Activated CD8-positive, alpha-beta memory T cell treated with anti-CD3 and anti-CD28 coated beads, Interleukin-2, amount 50 U/mL, for 1 hour (primary cell): ENCODE results near the gene CDH11.

Experiments used
- DNase-seq: peaks from one replicate; pipeline ENCODE4 v3.0.0-alpha.2; 2020; ENCODE audit errors: extremely low read depth

The CDH11 gene

DNA sequence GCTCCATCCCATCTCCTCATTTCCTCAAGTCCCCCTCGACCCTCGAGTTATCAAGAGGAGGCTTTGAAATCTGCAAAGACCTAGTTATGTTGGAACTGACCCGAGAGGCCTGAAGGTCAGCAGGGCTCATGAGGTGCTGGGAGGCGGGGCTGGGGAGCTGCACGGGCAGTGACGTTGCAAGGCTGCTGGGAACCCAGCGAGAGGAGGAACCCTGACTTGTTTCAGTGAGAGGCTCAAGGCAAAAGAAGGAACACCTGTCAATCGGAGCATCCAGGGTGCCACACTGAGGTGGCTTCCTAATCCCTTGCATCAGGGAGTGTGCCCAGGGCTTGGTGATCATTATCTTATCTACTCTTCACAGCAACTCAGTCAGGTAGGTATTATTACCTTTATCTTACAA lies 86.9 kb downstream of the CDH11 start:
- no peak for DNase-seq

DNA sequence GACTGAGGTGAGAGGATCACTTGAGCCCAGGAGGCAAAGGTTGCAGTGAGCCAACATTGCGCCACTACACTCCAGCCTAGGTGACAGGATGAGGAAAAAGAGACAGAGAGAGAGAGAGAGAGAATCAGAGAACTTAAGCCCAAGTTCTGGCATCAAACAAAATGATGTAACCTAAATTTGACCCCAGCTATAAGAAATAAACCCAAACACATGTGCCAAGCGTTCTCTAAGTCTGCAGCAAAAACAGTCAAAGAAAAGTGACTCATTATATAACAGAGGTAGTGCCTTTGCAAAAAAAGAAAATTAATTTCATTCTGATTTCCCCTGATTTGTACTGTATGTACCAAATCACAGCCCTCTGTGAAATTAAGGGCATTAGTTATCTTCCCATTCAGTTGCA lies 89.5 kb downstream of the CDH11 start:
- DNase-seq: no peak

DNA sequence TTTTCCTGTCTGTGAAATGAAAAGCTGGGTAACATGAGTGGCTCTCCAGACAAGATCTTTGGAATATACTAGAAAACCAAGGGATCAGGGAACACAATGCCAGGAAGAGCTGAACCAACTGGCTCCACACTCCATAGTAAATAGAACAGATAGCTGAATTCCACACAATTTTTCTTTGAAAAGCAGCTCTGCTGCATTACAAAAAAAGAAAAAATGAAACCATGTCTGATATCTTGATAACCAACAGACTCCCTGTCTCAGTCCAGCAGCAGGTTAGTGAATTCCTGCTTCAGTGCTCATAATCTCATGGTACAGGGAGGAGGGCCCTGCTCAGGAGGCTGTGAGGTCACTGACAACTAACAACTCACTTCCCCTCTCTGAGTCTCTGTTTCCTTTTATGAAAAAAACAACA lies 97.1 kb downstream of the CDH11 start:
- no peak for DNase-seq

DNA sequence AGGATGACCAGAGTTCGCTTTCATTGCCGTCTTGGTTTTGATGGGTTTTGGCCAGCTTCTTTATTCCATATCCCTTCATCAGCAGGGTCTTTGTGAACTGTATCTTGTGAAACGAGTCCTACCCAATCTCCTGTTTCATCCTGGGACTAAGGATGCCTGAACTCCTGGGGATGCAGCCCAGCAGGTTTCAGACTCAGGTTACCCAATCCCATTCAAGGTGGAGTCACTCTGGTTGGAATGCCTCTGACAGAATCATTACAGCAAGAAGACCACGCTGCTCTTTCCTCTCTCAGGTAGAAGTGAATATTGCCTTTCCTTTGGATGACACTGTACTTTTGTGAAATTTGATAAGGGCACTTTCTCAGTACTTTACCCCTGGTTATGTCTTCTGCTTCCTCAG lies 98.1 kb downstream of the CDH11 start:
- DNase-seq: no peak

DNA sequence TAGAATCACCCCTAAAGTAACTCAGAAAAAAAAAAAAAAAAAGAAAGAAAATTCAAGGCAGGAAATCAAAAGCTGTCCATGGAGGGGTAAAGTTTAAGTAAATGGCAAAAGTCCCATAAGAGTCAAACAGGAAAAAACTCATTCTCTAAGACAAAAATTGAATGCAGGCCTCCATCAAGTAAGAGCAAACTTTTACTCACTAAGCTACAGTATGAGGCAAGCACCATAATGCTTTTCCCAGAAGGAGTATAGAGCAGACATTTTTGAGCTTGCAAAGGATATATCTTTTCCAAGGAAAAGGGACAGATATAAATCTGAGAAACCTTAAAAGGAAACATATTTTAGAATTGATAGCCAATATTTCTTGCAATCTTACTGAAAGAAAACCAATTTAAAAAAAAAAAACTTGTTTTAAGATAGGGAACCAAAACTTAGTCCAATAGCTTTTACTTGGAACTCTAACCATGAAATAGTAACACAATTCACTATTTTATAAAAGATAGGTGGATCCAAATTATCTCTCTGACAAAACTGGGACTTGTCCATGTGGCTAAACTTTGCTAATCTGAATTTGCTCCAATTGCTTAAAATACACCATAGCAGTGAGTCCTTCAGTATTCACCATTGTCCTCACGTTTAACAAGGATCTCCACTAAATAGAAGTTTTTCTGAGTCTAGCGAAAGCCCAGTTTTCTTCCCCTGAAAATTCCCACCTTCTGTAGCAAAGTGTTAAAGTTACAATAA lies 99.8 kb downstream of the CDH11 start:
- DNase-seq: no peak

DNA sequence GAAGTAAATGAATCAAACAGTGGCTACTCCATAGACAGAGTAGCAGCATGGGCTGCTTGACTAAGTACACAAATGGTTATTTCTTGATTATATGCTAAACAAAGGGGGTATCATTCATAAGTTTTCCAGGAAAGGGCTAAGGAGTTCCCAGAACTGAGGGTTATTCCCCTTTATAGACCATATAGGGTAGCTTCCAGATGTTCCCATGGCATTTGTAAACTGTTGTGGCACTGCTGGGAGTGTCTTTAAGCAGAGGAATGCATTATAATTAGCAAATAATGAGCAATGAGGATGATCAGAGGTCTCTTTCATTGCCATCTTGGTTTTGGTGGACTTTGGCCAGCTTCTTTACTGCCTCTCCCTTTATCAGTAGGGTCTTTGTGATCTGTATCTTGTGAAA lies 105.1 kb downstream of the CDH11 start:
- no peak for DNase-seq

DNA sequence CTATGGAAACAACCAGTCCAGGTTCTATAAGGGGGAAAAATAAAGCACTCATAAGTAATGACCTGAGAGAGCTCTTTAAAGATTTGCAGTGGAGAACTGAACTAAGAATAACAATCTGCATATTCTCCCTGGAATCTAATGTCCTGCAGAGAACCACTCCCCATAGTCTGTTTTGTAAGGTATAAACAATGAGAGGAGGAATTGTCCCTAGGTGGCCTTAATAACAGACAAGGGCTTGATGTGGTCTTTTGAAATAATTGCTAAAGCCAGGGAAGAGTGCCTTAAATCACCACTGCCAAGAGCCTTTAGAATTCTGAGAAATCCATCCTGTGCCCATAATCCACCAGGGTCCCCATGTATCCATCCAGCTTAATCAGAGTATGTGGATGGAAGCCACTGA lies 106.3 kb downstream of the CDH11 start:
- DNase-seq: no peak

DNA sequence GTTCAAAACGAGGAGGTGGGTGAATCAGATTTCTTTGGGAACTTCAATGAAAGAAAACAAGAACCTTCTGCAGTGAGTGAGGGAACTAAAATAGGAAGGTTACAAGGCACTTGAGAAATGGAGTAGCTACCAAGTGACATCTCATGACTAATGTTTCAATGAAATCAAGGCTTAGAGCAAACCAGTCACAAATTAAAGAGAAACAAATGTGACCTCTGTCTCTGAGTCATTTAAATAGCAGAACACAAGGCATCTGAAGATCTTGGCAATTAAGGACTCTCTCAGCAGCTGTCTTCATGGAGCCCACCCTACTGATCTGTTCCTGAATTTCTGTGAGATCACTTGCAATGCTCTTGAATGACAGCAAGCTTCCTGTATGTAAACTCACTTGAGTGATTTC lies 109.5 kb downstream of the CDH11 start:
- DNase-seq: no peak

DNA sequence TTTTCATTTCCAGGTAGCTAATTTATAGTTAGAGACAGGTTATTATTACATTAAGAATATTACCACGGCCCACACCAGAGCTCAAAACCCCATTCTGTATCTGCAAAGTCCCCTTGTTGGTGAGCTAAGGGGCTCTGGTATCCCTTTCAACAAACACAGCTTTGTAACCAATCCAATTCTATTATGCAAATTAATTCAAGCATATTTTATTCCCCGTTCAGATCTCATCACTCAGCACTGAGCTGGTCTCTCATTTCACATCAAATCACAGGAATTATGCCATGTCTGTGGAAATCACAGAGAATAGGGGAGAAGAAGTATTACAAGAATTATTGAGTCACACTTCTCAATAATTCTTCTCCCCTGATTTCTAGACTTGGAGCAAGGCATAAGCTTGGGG lies 111.7 kb downstream of the CDH11 start:
- DNase-seq: no peak

DNA sequence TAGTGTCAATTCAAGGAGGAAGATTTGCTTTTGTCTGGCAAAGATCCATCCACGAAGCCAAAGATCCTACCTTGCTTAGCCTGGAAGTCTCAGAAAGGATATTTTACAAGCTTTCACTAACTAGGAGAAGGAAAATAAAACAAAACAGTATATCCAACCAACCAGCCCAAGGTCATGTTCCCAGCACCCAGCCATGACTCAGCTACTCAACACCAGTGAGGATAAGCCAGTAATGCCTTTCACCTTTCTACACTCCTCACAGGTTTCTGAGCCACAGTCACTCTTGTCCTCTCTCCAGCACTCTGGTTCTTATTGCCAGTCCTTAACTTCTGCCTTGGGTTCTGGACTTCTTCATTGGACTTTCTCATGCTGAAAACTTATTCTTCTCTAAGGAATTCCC lies 116.2 kb downstream of the CDH11 start:
- no peak for DNase-seq

DNA sequence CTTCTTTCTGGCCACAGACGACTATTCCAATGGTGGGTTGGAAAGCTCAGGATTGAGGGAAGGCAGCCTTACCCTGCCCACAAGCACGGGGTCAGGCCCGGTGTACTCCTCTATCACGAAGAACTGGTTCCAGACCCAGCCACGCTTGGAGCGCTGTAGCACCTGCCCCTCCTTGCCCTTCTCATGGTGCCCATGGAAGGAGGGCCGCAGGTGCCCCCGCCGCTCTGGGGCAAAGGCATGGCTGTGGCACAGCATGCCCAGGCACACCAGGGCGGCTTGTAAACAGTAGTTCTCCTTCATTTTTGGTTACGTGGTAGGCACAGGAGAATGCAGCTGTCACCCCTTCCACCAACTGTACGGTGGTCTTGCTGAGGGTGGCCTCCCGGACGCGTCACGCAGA lies 117.3 kb downstream of the CDH11 start:
- DNase-seq: no peak

DNA sequence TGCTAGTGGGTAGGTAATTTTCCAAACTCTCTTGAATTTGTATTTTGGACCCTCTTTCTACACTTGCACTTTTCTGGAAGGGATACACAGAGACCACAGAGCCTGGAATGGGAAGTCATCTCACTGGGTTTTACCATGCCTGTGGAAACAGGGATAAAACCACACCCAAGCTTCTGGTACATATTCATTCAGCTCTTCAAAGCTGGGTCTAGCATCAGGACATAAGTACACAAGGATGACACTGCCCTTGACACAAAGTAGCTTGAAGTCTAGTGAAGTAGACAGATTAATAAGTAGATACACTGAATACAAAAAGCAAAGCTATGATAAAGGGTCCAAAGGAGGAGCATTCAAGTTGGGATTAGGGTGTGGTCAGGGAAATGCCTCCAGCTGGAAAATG lies 118.2 kb downstream of the CDH11 start:
- no peak for DNase-seq

DNA sequence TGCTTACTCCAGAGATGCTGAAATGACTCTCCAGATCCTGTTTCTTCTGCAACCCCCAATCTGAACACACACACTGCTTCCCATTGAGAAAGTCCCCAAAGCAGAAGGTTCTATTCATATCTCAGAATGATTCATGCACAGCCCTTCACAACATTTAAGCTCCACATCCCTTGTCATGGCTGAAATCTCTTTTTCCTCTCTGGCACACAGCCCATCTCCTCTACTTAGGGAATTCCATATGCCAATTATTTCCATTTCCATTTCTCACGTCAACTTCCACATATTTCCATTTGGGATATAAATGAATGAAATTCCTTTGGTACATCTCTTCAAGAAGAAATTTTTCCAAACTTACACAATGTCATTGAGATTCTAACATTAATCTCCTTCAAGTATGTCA lies 119.6 kb downstream of the CDH11 start:
- DNase-seq: no peak

DNA sequence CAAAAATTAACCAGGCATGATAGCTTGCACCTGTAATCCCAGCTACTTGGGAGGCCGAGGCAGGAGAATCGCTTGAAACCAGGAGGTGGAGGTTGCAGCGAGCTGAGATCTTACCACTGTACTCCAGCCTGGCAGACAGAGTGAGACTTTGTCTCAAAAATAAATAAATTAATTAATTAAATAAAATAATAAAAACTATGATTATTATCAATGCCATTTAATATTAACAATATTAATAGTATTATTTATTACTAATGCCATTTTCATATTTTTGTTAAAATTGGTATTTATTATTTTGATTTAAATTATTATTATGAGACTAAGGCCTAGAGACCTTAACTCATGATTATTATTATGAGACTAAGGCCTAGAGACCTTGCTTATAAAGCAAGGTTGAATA lies 121.2 kb downstream of the CDH11 start:
- DNase-seq: no peak

DNA sequence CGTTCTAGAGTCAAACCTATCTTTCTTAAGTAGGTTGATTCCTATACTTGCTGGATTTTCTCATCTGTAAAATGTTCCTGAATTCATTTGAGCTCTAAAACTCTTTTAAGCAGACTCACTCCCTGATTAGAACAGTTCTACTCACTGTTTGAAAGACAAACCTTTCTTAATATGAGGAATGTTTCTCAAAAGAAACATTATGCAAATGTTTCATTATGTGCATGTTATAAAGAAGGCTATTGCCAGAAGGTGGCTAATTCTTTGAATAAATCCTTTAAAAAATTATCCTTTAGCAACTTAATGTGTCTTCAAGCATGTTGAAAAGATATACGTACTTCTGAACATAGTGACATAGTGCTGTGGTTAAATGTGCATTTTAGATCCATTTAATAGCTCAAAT lies 124.1 kb downstream of the CDH11 start:
- no peak for DNase-seq

DNA sequence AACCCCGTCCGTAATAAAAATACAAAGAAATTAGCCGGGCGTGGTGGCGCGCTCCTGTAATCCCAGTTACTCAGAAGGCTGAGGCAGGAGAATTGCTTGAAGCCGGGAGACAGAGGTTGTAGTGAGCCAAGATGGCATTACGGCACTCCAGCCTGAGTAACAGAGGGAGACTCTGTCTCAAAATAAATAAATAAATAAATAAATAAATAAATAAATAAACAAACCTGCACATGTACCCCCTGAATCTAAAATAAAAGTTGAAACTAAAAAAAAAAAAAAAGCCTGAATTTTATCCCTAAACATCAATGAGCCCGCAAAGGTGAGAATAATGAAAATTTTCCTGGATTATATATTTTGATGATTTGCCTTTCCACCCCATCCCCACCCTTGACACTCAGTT lies 124.7 kb downstream of the CDH11 start:
- no peak for DNase-seq

DNA sequence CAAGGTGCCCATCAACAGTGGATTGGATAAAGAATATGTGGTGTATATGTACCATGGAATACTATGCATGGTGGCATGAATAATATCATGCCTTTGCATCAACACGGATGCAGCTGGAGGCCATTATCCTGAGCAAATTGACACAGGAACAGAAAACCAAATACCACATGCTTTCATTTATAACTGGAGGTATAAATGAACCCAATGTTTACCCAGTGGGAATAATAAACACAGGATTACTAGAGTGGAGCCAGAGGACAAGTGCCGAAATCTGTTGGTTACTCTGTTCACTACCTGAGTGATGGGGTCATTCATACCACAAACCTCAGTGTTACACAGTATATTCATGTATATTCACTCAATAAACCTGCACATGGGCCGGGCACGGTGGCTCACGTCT lies 125.2 kb downstream of the CDH11 start:
- no peak for DNase-seq

DNA sequence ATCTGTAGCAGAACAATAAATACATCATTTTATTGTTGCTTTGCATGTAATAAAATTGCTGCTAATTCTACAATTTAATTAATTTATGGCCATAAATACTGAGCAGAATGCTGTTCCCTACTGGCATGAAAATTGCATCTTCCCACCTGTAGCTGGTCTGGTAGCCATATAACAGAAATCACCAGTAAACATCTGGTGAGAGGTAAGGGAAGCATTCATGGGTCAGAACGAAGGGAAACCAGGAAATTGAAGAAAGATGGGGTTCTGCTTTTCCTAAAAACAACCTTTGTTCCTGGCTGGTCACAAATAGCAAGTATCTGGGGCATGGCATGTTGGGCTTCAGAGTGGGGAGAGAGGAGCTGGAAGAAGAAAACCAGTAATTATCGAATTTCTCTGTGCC lies 128.4 kb downstream of the CDH11 start:
- DNase-seq: no peak

DNA sequence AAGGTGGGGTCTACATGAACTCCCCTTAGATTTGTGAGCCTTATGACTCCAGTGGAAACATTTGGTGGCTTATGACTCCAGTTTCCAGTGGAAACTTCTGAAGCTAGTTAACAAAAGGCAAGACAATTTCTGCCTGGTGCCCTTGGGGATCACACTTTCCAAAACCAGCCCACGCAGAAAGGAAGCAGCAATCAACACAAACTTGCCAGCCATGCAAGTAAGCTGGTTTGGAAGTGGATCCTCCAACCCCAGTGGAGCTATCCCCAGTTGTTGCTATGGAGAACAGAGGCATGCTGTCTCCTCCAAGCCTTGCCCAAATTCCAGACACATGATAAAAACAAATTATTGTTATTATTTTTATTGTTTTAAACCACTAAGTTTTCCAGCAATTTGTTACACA lies 130.9 kb downstream of the CDH11 start:
- no peak for DNase-seq

DNA sequence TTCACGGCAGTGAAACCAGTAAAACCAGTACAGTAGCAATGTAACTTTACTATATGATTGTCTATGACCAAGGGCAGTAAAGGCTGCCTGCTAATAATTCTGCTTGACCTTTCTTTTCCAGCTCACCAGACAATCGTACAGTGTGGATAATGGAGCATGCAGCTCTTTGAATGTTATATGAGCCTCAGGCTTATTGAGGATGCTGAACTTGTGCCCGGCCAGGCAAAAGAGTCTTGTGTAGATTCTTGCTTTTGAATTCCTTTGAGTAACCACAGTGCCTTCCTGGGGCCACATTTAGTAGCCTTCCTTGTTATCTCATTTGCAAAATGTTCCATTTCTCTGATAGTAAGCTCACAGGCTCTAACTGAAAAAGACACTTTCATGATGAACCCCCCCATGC lies 131.8 kb downstream of the CDH11 start:
- no peak for DNase-seq

DNA sequence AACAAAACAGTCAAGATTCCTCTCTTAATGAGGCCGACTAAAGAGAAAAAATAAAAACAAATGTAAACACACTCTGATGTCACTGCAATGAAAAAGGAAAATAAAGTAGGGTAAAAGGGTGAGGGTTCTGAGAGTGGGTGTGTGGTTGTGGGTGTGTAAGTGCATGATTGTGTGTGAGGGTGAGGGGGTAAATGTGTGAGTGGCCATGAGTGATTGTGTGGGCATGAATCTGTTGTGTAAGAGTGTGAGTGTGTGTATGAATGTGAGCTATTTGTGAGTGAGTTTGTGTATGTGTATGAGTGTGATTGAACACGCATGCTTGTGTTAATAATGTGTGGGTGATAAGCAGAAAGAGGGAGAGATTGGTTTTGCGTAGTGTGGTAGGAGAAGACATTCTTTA lies 132.8 kb downstream of the CDH11 start:
- DNase-seq: no peak

DNA sequence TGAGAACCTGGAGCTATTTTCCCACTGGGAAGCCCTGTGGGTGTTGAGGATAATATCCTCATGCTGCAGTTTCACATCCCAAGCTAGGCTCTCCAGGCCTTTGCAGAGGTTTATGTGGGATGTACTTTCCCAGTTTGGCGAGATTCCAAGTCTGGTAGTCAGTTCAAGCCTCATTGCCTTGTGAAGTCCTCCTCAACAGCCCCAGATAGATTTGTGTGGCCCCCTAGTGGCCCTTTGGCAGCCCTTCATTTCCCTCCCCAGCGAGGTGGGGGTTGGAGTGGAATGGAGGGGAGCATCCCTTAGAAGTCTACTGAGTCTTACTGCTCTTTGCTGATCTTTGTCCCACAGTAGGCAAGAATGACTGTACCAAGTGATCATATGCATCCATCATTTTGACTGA lies 137.9 kb downstream of the CDH11 start:
- no peak for DNase-seq

DNA sequence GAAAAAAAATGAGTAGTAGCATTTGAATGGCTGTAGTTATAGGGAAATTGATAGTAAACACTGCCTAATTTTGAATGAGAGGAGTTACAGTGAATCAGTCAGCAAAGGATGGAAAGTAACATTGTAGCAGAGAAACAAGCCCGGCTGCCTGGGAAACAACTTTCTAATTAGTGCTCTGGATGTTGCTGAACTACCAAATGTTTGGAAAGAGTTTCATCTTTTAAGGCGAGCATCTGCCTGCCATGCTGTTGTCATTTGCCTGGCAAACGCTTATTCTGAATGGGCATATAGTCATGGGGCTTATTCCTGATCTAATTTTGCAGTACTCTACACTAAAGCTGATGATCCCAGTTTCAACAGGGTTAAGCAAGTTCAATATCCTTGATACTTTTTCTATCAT lies 138.6 kb downstream of the CDH11 start:
- no peak for DNase-seq

DNA sequence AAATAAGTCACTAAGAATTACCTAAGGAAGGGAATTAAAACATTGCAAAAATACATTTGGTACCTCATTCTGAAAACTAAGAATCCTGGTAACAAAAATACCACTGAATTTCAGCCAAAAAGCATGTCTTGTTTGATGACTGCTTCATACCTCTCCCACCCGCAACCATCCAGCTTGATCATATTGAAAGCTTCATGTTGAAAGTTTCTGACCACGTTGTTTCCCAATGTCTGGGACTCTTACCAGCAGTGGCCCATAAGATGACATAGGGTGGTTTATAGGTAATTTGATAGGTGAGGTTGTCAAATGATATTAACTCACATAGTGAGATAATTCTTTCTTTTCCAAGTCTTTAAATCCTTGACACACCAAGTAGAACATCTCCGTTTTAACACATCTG lies 139.3 kb downstream of the CDH11 start:
- no peak for DNase-seq
